Measurements from ENCODE around the gene ADCY5. TPM values are rescaled to one million over a fixed set of nuclear protein-coding genes. Genes with fewer than 3 reads are reported as not detected.

Gene ADCY5
- total RNA-seq, 3 donors from 2014 or later: 0.05 to 0.13 TPM; not detected in 1

GRCh38 chr3:123299581-123299980, 149.3 kb downstream of the ADCY5 start:
- peaks cover under 1% of the 10 kb centered on the region for H3K36me3 Mint-ChIP-seq (ENCODE audit: insufficient read depth)
- no peaks in the 10 kb centered on the region for H3K27me3 Mint-ChIP-seq (ENCODE audit: low read depth)
- ATAC-seq (no peak), DNase-seq (no peak)
- no peaks in the 10 kb centered on the region for H3K9me3 Mint-ChIP-seq
- H3K4me1 Mint-ChIP-seq (ENCODE audit: low read depth): no peaks in the 10 kb centered on the region
- H3K4me3 Mint-ChIP-seq: no peak overlapping the region

- ATAC-seq (no peak), DNase-seq (no peak)
- Mint-ChIP-seq H3K4me3 (no peak overlapping the region), H3K4me1 (ENCODE audit: low read depth) (no peaks in the 10 kb centered on the region), H3K27me3 (ENCODE audit: low read depth) (no peaks in the 10 kb centered on the region), H3K36me3 (ENCODE audit: insufficient read depth) (peaks cover 2% of the 10 kb centered on the region), H3K9me3 (no peaks in the 10 kb centered on the region)
Observed at GRCh38 chr3:123298903-123299302, 150.0 kb downstream of the ADCY5 start.

GRCh38 chr3:123297627-123297899, 151.3 kb downstream of the ADCY5 start:
- Mint-ChIP-seq H3K36me3 (ENCODE audit: insufficient read depth) (peaks cover 2% of the 10 kb centered on the region), H3K9me3 (no peaks in the 10 kb centered on the region), H3K4me1 (ENCODE audit: low read depth) (no peaks in the 10 kb centered on the region), H3K27me3 (ENCODE audit: low read depth) (peaks cover 3% of the 10 kb centered on the region), H3K4me3 (no peak overlapping the region)
- DNase-seq (no peak), ATAC-seq (no peak)

- Mint-ChIP-seq H3K4me3 (no peak overlapping the region), H3K36me3 (ENCODE audit: insufficient read depth) (peaks cover 2% of the 10 kb centered on the region), H3K27me3 (ENCODE audit: low read depth) (peaks cover 6% of the 10 kb centered on the region), H3K4me1 (ENCODE audit: low read depth) (no peaks in the 10 kb centered on the region), H3K9me3 (no peaks in the 10 kb centered on the region)
- no peak for DNase-seq
- no peak for ATAC-seq
Observed at GRCh38 chr3:123296836-123297626, 151.9 kb downstream of the ADCY5 start.

GRCh38 chr3:123296261-123296660, 152.6 kb downstream of the ADCY5 start:
- no peak for ATAC-seq
- DNase-seq: no peak
- Mint-ChIP-seq H3K4me1 (ENCODE audit: low read depth) (no peaks in the 10 kb centered on the region), H3K36me3 (ENCODE audit: insufficient read depth) (peaks cover 2% of the 10 kb centered on the region), H3K4me3 (no peak overlapping the region), H3K27me3 (ENCODE audit: low read depth) (peaks cover 6% of the 10 kb centered on the region), H3K9me3 (no peaks in the 10 kb centered on the region)

- peaks cover 2% of the 10 kb centered on the region for H3K36me3 Mint-ChIP-seq (ENCODE audit: insufficient read depth)
- no peaks in the 10 kb centered on the region for H3K4me1 Mint-ChIP-seq (ENCODE audit: low read depth)
- DNase-seq (no peak), ATAC-seq (no peak)
- H3K9me3 Mint-ChIP-seq: no peaks in the 10 kb centered on the region
- H3K4me3 Mint-ChIP-seq: no peak overlapping the region
- H3K27me3 Mint-ChIP-seq (ENCODE audit: low read depth): peaks cover 6% of the 10 kb centered on the region
Observed at GRCh38 chr3:123295901-123296250, 153.0 kb downstream of the ADCY5 start.

- H3K36me3 Mint-ChIP-seq (ENCODE audit: insufficient read depth): peaks cover 2% of the 10 kb centered on the region
- H3K4me3 Mint-ChIP-seq: no peak overlapping the region
- peaks cover 6% of the 10 kb centered on the region for H3K27me3 Mint-ChIP-seq (ENCODE audit: low read depth)
- H3K9me3 Mint-ChIP-seq: no peaks in the 10 kb centered on the region
- no peaks in the 10 kb centered on the region for H3K4me1 Mint-ChIP-seq (ENCODE audit: low read depth)
- no peak for DNase-seq
- ATAC-seq: no peak
Observed at GRCh38 chr3:123295171-123295900, 153.6 kb downstream of the ADCY5 start.

GRCh38 chr3:123294296-123294938, 154.5 kb downstream of the ADCY5 start:
- ATAC-seq (no peak), DNase-seq (no peak)
- Mint-ChIP-seq H3K27me3 (ENCODE audit: low read depth) (peaks cover 6% of the 10 kb centered on the region), H3K9me3 (no peaks in the 10 kb centered on the region), H3K4me3 (no peak overlapping the region), H3K36me3 (ENCODE audit: insufficient read depth) (peaks cover 2% of the 10 kb centered on the region), H3K4me1 (ENCODE audit: low read depth) (no peaks in the 10 kb centered on the region)

GRCh38 chr3:123292321-123293310, 156.3 kb downstream of the ADCY5 start:
- no peak for DNase-seq
- peaks cover 2% of the 10 kb centered on the region for H3K36me3 Mint-ChIP-seq (ENCODE audit: insufficient read depth)
- no peak for ATAC-seq
- no peaks in the 10 kb centered on the region for H3K4me1 Mint-ChIP-seq (ENCODE audit: low read depth)
- H3K4me3 Mint-ChIP-seq: no peak overlapping the region
- no peaks in the 10 kb centered on the region for H3K9me3 Mint-ChIP-seq
- H3K27me3 Mint-ChIP-seq (ENCODE audit: low read depth): peaks cover 6% of the 10 kb centered on the region

GRCh38 chr3:123291404-123291803, 157.5 kb downstream of the ADCY5 start:
- Mint-ChIP-seq H3K27me3 (ENCODE audit: low read depth) (peaks cover 6% of the 10 kb centered on the region), H3K4me1 (ENCODE audit: low read depth) (no peaks in the 10 kb centered on the region), H3K9me3 (no peaks in the 10 kb centered on the region), H3K36me3 (ENCODE audit: insufficient read depth) (peaks cover 2% of the 10 kb centered on the region), H3K4me3 (no peak overlapping the region)
- ATAC-seq: no peak
- no peak for DNase-seq

GRCh38 chr3:123290962-123291361, 157.9 kb downstream of the ADCY5 start:
- Mint-ChIP-seq H3K4me1 (ENCODE audit: low read depth) (no peaks in the 10 kb centered on the region), H3K36me3 (ENCODE audit: insufficient read depth) (peaks cover 2% of the 10 kb centered on the region), H3K27me3 (ENCODE audit: low read depth) (peaks cover 6% of the 10 kb centered on the region), H3K4me3 (no peak overlapping the region), H3K9me3 (no peaks in the 10 kb centered on the region)
- no peak for DNase-seq
- ATAC-seq: no peak

GRCh38 chr3:123290107-123290930, 158.6 kb downstream of the ADCY5 start:
- DNase-seq: no peak

GRCh38 chr3:123289391-123290106, 159.3 kb downstream of the ADCY5 start:
- no peaks in the 10 kb centered on the region for H3K9me3 Mint-ChIP-seq
- H3K4me3 Mint-ChIP-seq: no peak overlapping the region
- ATAC-seq: no peak
- peaks cover under 1% of the 10 kb centered on the region for H3K36me3 Mint-ChIP-seq (ENCODE audit: insufficient read depth)
- peaks cover 6% of the 10 kb centered on the region for H3K27me3 Mint-ChIP-seq (ENCODE audit: low read depth)
- DNase-seq: no peak
- H3K4me1 Mint-ChIP-seq (ENCODE audit: low read depth): no peaks in the 10 kb centered on the region

More at GRCh38 chr3:123290107-123290930, 158.6 kb downstream of the ADCY5 start:
- peaks cover 2% of the 10 kb centered on the region for H3K36me3 Mint-ChIP-seq (ENCODE audit: insufficient read depth)
- no peaks in the 10 kb centered on the region for H3K4me1 Mint-ChIP-seq (ENCODE audit: low read depth)
- H3K27me3 Mint-ChIP-seq (ENCODE audit: low read depth): peaks cover 6% of the 10 kb centered on the region
- ATAC-seq: no peak
- no peaks in the 10 kb centered on the region for H3K9me3 Mint-ChIP-seq
- H3K4me3 Mint-ChIP-seq: no peak overlapping the region

Data from activated T-cell treated with anti-CD3 and anti-CD28 coated beads, Interleukin-2, amount 50 U/mL, for 4 hours (primary cell).